ENCODE results near the gene DNM3.
"Not testable (repeated sequence)": the region's sequence is repeated elsewhere in the genome, so short reads cannot be mapped to it uniquely, and the experiment has no call there.

Gene DNM3

GRCh38 chr1:172298141-172298540, 456.8 kb downstream of the DNM3 start:
- DNase-seq: no peak

GRCh38 chr1:172298911-172299310, 457.6 kb downstream of the DNM3 start:
- DNase-seq: no peak

- DNase-seq: no peak
Observed at GRCh38 chr1:172299515-172299914, 458.2 kb downstream of the DNM3 start.

- DNase-seq: not testable (repeated sequence)
Observed at GRCh38 chr1:172307508-172307907, 466.2 kb downstream of the DNM3 start.

DNA sequence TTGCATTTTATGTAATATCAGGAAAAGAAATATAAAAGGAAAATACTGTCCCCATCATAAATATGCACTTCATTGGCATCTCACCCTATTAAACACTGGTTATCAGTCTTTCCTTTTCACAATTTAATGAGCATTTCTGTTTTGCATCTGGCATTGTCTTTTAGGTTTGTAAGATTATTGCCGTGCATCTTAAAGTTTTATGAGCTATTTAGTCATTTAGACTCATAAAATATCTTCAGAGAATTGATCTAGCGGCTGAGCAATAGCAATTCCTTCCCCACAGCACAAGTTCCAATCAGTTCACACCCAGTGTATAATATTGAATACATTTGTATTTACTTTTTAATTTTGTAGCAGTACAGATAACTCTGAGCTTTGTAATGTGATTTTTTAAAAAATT, 466.8 kb downstream of the DNM3 start:
- no peak for DNase-seq

DNA sequence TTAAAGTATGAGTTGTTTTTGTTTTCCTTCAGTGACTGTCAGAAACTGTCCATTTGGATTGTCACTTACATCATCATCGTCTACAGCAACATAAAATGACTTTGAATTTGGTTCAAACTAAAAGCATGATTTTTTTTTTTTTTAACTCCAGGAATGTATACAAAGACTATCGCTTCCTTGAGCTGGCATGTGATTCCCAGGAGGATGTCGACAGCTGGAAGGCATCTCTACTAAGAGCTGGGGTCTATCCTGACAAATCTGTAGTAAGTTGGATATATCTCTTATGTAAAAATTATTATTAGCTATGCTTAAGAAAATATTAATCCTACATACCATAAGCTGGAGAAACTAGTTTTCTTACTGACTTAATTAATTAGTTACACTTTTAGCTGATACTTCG, 467.3 kb downstream of the DNM3 start:
- DNase-seq: no peak

GRCh38 chr1:172320733-172321132, 479.4 kb downstream of the DNM3 start:
- DNase-seq: no peak

DNA sequence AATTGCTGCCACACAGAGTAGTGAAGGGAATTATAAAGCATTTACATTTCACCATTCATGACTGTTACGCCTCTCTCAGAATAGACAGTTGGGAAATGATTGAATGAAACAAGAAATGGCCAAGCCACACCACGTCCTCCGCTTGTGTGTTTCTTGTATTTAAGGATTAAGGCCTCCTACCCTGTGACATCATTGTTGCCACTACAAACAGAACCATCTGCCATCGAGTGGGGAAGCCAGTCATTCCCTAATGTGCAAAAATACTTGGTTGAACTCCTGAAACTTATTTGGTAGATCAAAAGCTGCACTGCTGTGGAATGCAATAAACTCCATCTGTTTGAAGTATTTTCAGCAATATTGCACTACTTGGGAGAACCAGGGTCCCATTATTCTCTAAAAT, 480.2 kb downstream of the DNM3 start:
- DNase-seq: no peak

DNA sequence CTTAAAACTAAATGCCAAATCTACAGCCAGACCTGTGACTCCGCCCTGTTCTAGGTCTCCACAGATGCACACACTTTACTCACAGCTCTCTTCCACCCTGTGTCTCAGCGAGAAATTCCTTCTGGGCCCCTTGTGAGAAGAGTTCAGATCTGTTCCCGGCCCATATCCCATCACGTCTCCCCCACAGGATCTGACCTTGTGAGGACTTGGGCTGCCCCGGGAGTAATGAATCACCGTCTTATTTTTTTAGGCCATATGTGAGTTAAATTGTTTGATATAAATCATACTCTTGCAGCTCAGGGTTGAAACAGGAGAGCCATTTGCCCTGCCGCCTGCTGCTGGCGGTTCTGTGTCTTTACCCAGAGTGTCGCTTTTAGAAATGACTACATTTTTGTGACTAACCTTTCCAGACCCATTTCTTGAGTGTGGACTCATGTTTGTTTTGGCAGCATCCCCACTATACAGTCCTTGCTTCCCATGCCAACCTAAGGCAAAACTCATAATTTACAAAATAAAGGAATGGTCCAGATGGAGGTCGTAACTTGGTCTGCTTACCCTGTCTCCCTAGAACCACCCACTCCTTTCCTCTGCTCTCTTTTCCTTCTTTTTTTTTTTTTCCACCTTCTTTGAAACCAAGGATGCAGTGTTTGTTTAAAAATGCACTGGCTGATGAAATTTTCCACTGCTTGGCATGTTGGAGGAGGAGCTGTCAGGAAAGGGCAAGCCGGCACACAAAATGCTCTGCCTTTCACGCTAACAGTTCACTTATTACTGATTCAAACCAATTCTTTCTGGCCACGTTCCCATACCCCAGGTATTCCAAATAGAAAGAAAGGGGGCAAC, 481.1 kb downstream of the DNM3 start:
- DNase-seq: no peak

GRCh38 chr1:172323686-172324085, 482.4 kb downstream of the DNM3 start:
- no peak for DNase-seq

DNA sequence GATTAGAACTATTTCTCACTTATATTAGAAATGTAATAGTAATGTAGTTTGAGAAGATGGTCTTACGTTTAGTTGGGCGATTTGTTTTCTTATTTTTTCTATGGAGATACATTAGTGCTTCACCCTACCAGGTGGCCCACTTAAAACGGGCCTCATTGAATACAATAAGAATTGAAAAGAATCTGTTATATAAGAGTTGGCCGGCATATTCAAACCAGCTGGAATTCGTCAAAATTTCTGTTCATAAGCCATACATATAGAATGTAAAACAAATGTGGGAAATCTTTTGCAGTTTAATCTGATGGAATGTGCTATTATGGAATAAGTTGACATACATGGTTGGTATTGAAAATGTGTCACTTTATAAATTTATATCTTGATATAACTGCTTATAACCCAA, 482.8 kb downstream of the DNM3 start:
- DNase-seq: no peak

GRCh38 chr1:172324761-172325160, 483.5 kb downstream of the DNM3 start:
- DNase-seq: no peak

GRCh38 chr1:172325531-172325930, 484.2 kb downstream of the DNM3 start:
- no peak for DNase-seq

GRCh38 chr1:172326136-172326535, 484.8 kb downstream of the DNM3 start:
- DNase-seq: no peak

DNA sequence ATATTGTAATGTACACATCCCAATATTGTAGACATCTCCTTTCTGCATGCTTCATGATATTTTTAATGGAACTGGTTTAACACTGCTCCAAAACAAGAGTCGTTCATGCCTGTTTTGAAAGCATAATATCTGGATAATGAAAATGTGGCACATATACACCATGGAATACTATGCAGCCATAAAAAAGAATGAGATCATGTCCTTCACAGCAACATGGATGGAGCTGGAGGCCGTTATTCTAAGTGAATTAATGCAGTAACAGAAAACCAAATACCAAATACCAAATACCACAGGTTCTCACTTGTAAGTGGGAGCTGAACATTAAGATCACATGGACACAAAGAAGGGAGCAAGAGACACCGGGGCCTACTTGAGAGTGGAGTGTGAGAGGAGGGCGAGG, 487.0 kb downstream of the DNM3 start:
- no peak for DNase-seq

- no peak for DNase-seq
Observed at GRCh38 chr1:172332230-172332629, 490.9 kb downstream of the DNM3 start.

DNA sequence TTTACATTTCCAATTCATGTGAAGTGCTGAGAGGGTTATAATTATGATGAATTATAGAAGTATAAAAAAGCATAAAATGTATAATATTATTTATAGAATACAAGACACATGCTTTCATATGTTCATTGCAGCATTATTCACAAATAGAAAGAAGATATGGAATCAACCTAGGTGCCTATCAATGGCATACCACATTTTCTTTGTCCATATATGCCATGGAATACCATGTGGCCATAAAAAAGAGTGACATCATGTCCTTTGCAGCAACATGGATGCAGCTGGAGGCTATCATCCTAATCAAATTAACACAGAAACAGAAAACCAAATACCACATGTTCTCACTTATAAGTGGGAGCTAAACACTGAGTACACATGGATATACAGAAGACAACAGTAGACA, 494.1 kb downstream of the DNM3 start:
- no peak for DNase-seq

DNA sequence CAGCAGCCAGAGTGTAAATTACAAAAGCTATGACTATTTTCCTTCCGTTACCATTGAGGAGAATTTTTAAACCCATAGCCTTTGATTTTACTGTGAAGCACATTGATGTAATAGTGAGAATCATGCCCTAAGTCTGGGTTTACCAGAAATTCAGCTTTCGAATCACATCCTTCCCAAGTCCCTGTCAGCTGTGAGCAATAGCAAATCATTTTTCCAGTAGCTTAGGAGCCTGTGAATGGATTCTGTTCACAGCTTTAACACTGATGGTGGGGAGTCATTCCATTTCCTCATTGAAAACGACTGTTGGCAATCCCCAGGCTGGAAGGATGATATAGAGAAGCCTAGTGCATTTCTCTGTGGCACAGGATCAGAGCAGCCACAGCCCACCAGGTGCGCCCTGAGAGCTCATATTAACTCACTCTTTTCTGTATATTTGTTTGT, 497.0 kb downstream of the DNM3 start:
- no peak for DNase-seq

DNA sequence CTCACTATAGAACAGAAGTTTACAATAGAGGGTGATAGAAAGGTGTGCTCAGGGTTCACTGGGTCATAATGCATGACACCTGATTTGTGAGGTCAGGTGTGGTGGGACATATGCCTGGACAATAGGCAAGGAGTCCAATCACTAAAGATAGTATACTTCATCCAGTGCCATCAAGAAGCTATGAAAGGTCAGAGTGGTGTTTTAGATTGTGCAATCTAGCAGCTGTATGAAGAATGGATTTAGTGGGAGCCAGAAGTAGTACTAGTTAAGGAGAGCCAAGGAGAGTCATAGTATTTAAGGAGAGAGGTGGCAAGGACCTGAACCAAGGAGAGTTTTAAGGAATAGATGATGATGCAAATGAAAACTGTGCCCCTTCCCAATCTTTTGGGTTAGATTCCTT, 498.5 kb downstream of the DNM3 start:
- DNase-seq: no peak

GRCh38 chr1:172340520-172340919, 499.2 kb downstream of the DNM3 start:
- no peak for DNase-seq

DNA sequence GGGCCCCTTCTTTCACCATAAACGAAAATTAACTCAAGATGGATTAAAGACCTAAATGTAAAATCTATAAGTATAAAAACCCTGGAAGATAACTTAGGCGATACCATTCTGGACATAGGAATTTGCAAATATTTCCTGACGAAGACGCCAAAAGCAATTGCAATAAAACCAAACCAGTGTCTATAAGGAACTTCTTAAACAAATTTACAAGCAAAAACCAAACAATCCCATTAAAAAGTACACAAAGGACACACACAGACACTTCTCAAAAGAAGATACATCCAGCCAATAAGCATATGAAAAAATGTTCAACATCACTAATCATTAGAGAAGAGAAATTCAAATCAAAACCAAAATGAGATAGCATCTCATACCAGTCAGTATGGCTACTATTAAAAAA, 500.4 kb downstream of the DNM3 start:
- no peak for DNase-seq

DNA sequence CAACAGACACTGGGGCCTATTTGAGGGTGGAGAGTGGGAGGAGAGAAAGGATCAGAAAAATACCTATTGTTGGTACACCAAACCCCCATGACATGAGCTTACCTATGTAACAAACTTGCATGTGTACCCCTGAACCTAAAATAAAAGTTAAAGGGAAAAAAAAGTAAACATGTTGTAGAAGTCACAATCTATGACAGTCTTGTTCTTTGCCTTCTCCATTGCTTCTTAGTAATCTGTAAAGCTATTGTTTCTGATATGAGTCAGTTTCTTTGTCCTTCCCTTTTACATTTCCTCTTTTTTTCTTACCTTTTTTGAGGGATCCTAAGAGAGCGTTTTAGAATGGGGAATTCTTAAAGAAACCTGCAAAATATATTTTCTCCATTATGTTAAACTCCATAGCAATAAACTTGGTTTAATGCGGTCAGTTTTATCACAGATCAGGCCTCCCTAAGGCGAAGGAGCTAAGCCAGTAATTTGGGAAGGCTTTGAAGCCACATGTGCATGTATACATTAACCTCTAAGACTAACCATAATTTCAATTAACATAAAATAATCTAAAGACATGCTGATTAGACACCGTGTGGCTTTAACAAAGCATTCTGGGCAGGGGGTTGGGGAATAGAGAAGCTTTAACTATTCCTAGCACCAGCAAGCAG, 501.4 kb downstream of the DNM3 start:
- no peak for DNase-seq

DNA sequence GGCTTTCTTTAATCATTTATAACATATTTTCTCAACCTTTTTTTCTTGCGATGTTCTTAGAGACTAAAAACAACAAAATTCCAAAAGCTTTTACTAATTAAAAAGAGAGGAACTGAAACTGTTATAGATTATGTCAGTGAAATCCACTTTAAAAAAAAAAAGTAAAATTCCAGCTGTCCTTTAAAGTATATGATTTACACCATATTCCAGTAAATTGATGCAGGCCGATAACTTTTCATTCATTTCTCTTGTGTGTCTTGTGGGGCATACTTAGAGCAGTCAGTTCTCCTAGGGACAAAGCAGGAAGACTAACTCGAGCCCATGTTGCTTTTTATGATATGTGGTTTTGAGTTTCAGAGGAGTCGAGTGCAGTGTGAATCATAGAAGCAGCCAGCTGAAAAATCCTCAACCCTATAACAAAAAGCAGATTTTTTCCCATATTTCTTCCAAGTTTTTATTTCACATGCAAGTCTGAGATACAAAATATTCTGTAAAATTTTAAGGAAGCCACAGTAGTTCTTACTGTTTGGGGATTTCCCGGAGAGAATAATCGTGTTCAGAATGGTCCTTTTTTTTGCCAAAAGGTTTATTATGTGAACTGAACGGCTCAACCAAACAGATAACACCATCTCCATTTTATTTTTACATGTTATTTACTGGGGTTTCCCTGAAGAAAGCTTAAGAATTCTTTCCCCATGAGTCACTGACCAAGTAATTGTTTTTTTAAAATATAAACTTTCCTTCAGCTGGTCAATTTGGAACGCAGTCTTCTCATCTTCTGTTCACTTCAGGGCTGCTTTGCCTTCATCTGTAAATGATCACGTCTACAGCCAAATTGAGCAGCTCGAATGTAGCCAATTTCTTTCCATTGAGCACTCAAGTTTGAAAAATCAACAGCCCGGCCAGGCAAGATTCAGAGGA, 502.2 kb downstream of the DNM3 start:
- no peak for DNase-seq

DNA sequence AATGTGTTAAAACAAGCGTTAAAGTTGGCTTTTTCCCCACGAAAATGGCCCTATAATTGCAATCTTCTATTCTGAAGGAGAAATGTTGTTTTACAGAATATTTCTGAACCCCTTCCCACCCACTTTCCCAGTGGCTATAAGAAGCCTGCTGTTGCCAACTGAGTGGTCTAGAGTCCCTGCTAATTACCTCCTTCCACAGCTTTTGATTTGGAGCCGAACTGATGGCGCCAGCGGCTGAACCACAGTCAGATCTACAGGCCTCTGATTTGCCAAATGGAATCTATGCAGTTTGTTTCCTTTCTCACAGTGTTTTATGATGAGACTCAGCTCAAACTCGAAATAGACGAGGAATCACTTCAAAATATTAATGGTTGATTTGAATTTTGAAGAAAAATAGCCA, 503.1 kb downstream of the DNM3 start:
- no peak for DNase-seq

All from GF-D8 (cell line).